Testis (tissue), 2 donors: ENCODE results near the gene CERT1.

Experiments
- POLR2A ChIP-seq: fragments of 450-650 bp; IDR thresholded peaks from one replicate; pipeline ENCODE4 v1.6.1; 2017; ENCODE audit warnings: antibody characterized with exemption, mild to moderate bottlenecking, moderate library complexity
- TF ChIP-seq, protein P1 (sequence below), 3 experiments: fragments of 450-650 bp in 2 of 3; fragments of 200-600 bp in 1 of 3; sonication (generic) in 1 of 3; IDR thresholded peaks; one replicate each; pipeline ENCODE4 v1.5.1; 2016 to 2019; ENCODE audit warnings: antibody characterized with exemption in 3 of 3, mild to moderate bottlenecking in 2 of 3, moderate library complexity in 1 of 3

DNA sequence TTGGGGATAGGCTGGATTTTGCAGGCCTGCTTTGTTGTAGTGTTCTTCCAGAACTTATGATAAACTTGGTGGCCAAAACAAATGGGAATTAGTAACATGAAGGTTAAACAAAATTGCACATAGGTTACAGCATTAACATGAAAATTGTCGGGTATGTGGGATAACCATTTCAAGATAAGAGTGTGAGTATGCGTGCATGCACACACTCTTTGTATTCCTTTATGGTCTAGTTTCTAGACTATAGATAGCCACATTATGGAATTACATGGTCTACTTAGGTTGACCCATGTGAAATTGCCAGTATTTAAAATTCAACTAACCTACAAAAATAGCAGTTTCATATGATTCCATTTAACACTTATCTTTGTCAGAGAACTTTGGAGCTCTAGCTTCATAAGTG lies 173.0 kb downstream of the CERT1 start:
- TF ChIP-seq POLR2A: no peak
- TF ChIP-seq, protein P1, sequence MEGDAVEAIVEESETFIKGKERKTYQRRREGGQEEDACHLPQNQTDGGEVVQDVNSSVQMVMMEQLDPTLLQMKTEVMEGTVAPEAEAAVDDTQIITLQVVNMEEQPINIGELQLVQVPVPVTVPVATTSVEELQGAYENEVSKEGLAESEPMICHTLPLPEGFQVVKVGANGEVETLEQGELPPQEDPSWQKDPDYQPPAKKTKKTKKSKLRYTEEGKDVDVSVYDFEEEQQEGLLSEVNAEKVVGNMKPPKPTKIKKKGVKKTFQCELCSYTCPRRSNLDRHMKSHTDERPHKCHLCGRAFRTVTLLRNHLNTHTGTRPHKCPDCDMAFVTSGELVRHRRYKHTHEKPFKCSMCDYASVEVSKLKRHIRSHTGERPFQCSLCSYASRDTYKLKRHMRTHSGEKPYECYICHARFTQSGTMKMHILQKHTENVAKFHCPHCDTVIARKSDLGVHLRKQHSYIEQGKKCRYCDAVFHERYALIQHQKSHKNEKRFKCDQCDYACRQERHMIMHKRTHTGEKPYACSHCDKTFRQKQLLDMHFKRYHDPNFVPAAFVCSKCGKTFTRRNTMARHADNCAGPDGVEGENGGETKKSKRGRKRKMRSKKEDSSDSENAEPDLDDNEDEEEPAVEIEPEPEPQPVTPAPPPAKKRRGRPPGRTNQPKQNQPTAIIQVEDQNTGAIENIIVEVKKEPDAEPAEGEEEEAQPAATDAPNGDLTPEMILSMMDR (IDR thresholded peaks at IDR 0.05): no peak
